HL-60 (cell line): ENCODE measurements around the gene ADGRL2.

Experiments
- DNase-seq, 2 experiments: peaks; one replicate each; pipeline ENCODE4 v3.0.0-alpha.2; 2010 to 2020; ENCODE audit warnings: low read depth in 1 of 2, low spot score in 1 of 2
- H3K27ac ChIP-seq: fragments of 250-450 bp; sonication (Bioruptor Pico); replicated peaks from 2 replicates; pipeline ENCODE4 v1.5.1; 2020; ENCODE audit warnings: mild to moderate bottlenecking, moderate library complexity
- H3K27me3 ChIP-seq: fragments of 250-450 bp; sonication (Bioruptor Pico); 2 replicates; pipeline ENCODE4 v1.5.1; 2021; ENCODE audit warnings: mild to moderate bottlenecking, moderate library complexity; ENCODE audit not compliant: insufficient read depth, poor library complexity, severe bottlenecking
- H3K4me3 ChIP-seq: replicated peaks from 2 replicates; pipeline ENCODE4 v1.5.1; 2011; ENCODE audit warnings: mild to moderate bottlenecking, control low read depth, low read length; ENCODE audit not compliant: insufficient read depth
- GABPA ChIP-seq: IDR thresholded peaks from 2 replicates; pipeline ENCODE4 v1.6.1; 2012; ENCODE audit warnings: low read depth
- POLR2AphosphoS5 ChIP-seq: IDR thresholded peaks from 2 replicates; pipeline ENCODE4 v1.6.1; 2012; ENCODE audit warnings: low read depth
- SPI1 ChIP-seq: IDR thresholded peaks from 2 replicates; pipeline ENCODE4 v1.6.1; 2012; ENCODE audit warnings: low read depth, mild to moderate bottlenecking, borderline replicate concordance
- TF ChIP-seq, protein P1 (sequence below): IDR thresholded peaks from one replicate; pipeline ENCODE4 v1.5.1; 2011; ENCODE audit warnings: low read length, control low read depth, inconsistent platforms; ENCODE audit not compliant: insufficient read depth
- TF ChIP-seq, protein P2 (sequence below): IDR thresholded peaks from 2 replicates; pipeline ENCODE4 v1.6.1; 2012; ENCODE audit warnings: low read depth; ENCODE audit not compliant: insufficient replicate concordance

The ADGRL2 gene

DNA sequence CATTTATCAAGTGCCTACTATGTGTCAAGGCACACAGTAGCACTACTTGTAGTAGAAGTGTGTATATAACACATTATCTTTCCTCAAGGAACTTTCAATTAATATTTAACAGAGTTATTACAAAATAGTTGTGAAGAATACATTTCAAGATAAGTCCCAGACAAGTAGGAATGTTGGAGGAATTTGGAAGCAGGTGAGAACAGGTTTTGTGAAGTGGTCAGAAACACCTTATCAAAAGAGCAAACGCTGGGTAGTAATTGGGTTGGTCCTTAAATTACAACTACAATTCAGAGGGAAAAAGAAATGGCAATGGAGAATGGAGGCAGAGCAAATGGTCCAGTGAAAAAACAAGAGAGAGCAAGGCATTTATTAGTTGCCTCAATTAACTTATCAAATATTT is 218.8 kb downstream of the ADGRL2 start:
- Histone ChIP-seq H3K27ac (no peak overlapping the region), H3K4me3 (no peak overlapping the region), H3K27me3 (no peaks in the 10 kb centered on the region)
- no peak for DNase-seq
- TF ChIP-seq, protein P1, sequence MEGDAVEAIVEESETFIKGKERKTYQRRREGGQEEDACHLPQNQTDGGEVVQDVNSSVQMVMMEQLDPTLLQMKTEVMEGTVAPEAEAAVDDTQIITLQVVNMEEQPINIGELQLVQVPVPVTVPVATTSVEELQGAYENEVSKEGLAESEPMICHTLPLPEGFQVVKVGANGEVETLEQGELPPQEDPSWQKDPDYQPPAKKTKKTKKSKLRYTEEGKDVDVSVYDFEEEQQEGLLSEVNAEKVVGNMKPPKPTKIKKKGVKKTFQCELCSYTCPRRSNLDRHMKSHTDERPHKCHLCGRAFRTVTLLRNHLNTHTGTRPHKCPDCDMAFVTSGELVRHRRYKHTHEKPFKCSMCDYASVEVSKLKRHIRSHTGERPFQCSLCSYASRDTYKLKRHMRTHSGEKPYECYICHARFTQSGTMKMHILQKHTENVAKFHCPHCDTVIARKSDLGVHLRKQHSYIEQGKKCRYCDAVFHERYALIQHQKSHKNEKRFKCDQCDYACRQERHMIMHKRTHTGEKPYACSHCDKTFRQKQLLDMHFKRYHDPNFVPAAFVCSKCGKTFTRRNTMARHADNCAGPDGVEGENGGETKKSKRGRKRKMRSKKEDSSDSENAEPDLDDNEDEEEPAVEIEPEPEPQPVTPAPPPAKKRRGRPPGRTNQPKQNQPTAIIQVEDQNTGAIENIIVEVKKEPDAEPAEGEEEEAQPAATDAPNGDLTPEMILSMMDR = no peak
- TF ChIP-seq POLR2AphosphoS5 (no peak), SPI1 (no peak), GABPA (no peak)
- TF ChIP-seq, protein P2, sequence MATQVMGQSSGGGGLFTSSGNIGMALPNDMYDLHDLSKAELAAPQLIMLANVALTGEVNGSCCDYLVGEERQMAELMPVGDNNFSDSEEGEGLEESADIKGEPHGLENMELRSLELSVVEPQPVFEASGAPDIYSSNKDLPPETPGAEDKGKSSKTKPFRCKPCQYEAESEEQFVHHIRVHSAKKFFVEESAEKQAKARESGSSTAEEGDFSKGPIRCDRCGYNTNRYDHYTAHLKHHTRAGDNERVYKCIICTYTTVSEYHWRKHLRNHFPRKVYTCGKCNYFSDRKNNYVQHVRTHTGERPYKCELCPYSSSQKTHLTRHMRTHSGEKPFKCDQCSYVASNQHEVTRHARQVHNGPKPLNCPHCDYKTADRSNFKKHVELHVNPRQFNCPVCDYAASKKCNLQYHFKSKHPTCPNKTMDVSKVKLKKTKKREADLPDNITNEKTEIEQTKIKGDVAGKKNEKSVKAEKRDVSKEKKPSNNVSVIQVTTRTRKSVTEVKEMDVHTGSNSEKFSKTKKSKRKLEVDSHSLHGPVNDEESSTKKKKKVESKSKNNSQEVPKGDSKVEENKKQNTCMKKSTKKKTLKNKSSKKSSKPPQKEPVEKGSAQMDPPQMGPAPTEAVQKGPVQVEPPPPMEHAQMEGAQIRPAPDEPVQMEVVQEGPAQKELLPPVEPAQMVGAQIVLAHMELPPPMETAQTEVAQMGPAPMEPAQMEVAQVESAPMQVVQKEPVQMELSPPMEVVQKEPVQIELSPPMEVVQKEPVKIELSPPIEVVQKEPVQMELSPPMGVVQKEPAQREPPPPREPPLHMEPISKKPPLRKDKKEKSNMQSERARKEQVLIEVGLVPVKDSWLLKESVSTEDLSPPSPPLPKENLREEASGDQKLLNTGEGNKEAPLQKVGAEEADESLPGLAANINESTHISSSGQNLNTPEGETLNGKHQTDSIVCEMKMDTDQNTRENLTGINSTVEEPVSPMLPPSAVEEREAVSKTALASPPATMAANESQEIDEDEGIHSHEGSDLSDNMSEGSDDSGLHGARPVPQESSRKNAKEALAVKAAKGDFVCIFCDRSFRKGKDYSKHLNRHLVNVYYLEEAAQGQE = no peak

DNA sequence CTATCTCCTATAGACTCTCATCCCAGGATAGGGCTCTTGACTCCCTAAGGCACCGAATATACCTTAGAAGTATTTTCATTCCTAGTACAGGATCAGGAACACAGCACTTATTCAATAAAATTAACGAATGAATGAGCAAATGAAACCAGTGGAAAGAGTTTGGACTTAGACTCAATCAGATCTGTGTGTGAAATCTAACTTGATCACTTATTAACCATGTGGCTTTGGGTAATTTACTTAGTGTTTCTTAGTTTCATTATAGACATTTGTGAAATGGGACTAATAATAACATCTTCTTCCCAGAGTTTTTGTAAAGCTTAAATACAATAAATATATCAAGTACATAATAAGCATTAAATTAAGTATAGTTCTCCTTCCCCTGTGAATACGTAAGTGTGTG is 230.1 kb downstream of the ADGRL2 start:
- Histone ChIP-seq H3K4me3 (no peak overlapping the region), H3K27me3 (no peaks in the 10 kb centered on the region), H3K27ac (no peak overlapping the region)
- TF ChIP-seq, protein P1 = no peak
- TF ChIP-seq GABPA (no peak), POLR2AphosphoS5 (no peak), SPI1 (no peak)
- TF ChIP-seq, protein P2 = no peak
- no peak for DNase-seq

DNA sequence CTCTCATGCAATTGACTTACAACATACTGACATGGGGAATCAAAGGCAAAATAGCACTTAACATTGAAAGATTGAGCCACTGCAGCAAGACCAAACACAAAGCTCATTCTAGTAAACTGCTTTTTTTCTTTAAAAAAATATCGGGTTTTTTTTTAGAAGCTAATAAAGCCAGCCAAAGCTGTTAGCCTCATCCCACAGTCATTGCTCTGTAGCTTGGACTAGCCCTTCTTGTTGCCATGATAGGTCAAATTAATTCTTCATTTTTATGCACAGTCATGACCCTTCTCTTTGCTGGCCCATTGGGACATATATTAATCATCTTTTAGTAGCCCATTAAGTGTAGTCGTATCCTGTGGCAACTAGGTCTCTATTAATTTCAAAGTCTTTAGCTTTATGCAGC is 231.3 kb downstream of the ADGRL2 start:
- no peaks in the 10 kb centered on the region for H3K27me3 ChIP-seq
- TF ChIP-seq POLR2AphosphoS5 (no peak), SPI1 (no peak), GABPA (no peak)
- TF ChIP-seq, protein P1 = no peak
- TF ChIP-seq, protein P2 = no peak
- no peak overlapping the region for H3K4me3 ChIP-seq
- H3K27ac ChIP-seq = no peak overlapping the region
- DNase-seq = no peak
